K562 (cell line): Measurements from ENCODE around the gene SGSM2.

ENCODE experiments used
- ARID2 ChIP-seq: fragments of 450-650 bp; IDR thresholded peaks from 2 replicates; pipeline ENCODE4 v1.6.1; 2017; ENCODE audit warnings: antibody characterized with exemption, mild to moderate bottlenecking
- CTCF ChIP-seq, 3 experiments: IDR thresholded peaks in 2 of 3; conservative IDR thresholded peaks in 1 of 3; 2 replicates each; pipeline ENCODE4 v1.5.1; 2011 to 2012; ENCODE audit warnings: low read length in 3 of 3, mild to moderate bottlenecking in 3 of 3, control low read depth in 2 of 3, improper control_type of control experiment in 1 of 3, inconsistent platforms in 1 of 3, low read depth in 1 of 3, mixed read lengths in 1 of 3, moderate library complexity in 1 of 3; ENCODE audit not compliant: insufficient read depth in 2 of 3
- EZH2 ChIP-seq: IDR thresholded peaks from 2 replicates; pipeline ENCODE4 v1.6.1; 2012; ENCODE audit warnings: low read depth, mild to moderate bottlenecking, inconsistent platforms, low read length, borderline replicate concordance
- HNRNPK ChIP-seq: fragments of 200-400 bp; formaldehyde crosslinking; IDR thresholded peaks from one replicate; pipeline ENCODE4 v1.6.1; 2018; ENCODE audit warnings: mild to moderate bottlenecking, low read depth, low read length; ENCODE audit not compliant: poor library complexity, severe bottlenecking
- NBN ChIP-seq: fragments of 450-650 bp; IDR thresholded peaks from 2 replicates; pipeline ENCODE4 v1.6.1; 2016; ENCODE audit warnings: low read depth, mild to moderate bottlenecking
- SUPT5H ChIP-seq: fragments of 450-650 bp; IDR thresholded peaks from 2 replicates; pipeline ENCODE4 v1.6.1; 2016
- ZNF274 ChIP-seq: IDR thresholded peaks from 2 replicates; pipeline ENCODE4 v1.6.1; 2011; ENCODE audit warnings: low read depth, mild to moderate bottlenecking, low read length, moderate library complexity, borderline replicate concordance

GRCh38 chr17:2419486-2419885 lies 82.2 kb downstream of the SGSM2 start:
- TF ChIP-seq CTCF (IDR thresholded peaks at IDR 0.05 in 2 of 3, conservative IDR thresholded peaks at IDR 0.05 in 1 of 3; ENCODE audit: insufficient read depth in 2 of 3, low read depth in 1 of 3, low read length in 3 of 3), result no peak
- no peak for TF ChIP-seq HNRNPK
- no peak for TF ChIP-seq ZNF274
- no peak for TF ChIP-seq ARID2
- no peak for TF ChIP-seq SUPT5H
- TF ChIP-seq NBN, result no peak
- no peak for TF ChIP-seq EZH2
